Measurements from ENCODE around the gene CPLX4. TPM values are rescaled to one million over a fixed set of nuclear protein-coding genes. Genes with fewer than 3 reads are reported as not detected.

The CPLX4 gene
- total and polyA plus RNA-seq, 2 of the 8 experiments (the other 6 are each of a cell fraction or from before 2014, with no cell fraction given), result not detected

GRCh38 chr18:59267503-59268126 lies 50.8 kb downstream of the CPLX4 start:
- no peak overlapping the region; the same call in 1 of the 2 replicates for H2BK12ac ChIP-seq (ENCODE audit: low read depth, low read length)
- H3K27ac ChIP-seq (ENCODE audit: low read depth, low read length), result no peak overlapping the region
- H3K9me3 ChIP-seq (ENCODE audit: insufficient read depth in 2 of 2, low read depth in 1 of 2, low read length in 1 of 2), result no peaks in the 10 kb centered on the region
- H3K4ac ChIP-seq (replicated peaks; ENCODE audit: insufficient read length, low read depth, low read length), result no peak overlapping the region
- TF ChIP-seq, protein P1, sequence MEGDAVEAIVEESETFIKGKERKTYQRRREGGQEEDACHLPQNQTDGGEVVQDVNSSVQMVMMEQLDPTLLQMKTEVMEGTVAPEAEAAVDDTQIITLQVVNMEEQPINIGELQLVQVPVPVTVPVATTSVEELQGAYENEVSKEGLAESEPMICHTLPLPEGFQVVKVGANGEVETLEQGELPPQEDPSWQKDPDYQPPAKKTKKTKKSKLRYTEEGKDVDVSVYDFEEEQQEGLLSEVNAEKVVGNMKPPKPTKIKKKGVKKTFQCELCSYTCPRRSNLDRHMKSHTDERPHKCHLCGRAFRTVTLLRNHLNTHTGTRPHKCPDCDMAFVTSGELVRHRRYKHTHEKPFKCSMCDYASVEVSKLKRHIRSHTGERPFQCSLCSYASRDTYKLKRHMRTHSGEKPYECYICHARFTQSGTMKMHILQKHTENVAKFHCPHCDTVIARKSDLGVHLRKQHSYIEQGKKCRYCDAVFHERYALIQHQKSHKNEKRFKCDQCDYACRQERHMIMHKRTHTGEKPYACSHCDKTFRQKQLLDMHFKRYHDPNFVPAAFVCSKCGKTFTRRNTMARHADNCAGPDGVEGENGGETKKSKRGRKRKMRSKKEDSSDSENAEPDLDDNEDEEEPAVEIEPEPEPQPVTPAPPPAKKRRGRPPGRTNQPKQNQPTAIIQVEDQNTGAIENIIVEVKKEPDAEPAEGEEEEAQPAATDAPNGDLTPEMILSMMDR (IDR thresholded peaks at IDR 0.05; ENCODE audit: control extremely low read depth in 1 of 3, insufficient read depth in 1 of 3, low read depth in 1 of 3, low read length in 3 of 3), result peak in 1 of 3 experiments; percentile 6; a peak in 1 of 4 replicates
- TF ChIP-seq RAD21 (IDR thresholded peaks at IDR 0.05 in 1 of 2, conservative IDR thresholded peaks at IDR 0.05 in 1 of 2; ENCODE audit: low read depth in 2 of 2, low read length in 2 of 2) (peak; percentile 8 to 13; a peak in 1 of 4 replicates), TBP (IDR thresholded peaks at IDR 0.05; ENCODE audit: low read depth, low read length) (peak; percentile 57; the same call in 1 of the 2 replicates), CHD2 (IDR thresholded peaks at IDR 0.05; ENCODE audit: low read length) (no peak), RNF2 (IDR thresholded peaks at IDR 0.05; ENCODE audit: borderline replicate concordance, low read depth, low read length, missing control alignments, poor library complexity, severe bottlenecking) (peak; percentile 42), SUZ12 (IDR thresholded peaks at IDR 0.05; ENCODE audit: low read length) (peak; percentile 95)
- no peak overlapping the region for H2BK120ac ChIP-seq (replicated peaks; ENCODE audit: low read depth, low read length)
- no peak overlapping the region for H3K14ac ChIP-seq (ENCODE audit: insufficient read length)
- H4K8ac ChIP-seq (ENCODE audit: extremely low read depth, insufficient read depth, low read length), result no peak overlapping the region
- no peak overlapping the region for H2AK5ac ChIP-seq (ENCODE audit: low read depth, low read length)
- DNase-seq (ENCODE audit: low read depth in 1 of 2, low spot score in 2 of 2) (peak in 1 of 2 experiments; percentile 65), FAIRE-seq (no peak)
- H2BK20ac ChIP-seq (ENCODE audit: low read length), result no peak overlapping the region
- peak overlapping the region; percentile 82 to 83 for H3K4me2 ChIP-seq (ENCODE audit: insufficient read depth in 1 of 2, low read depth in 2 of 2, low read length in 2 of 2)
- H3K79me2 ChIP-seq (ENCODE audit: control insufficient read depth in 1 of 2, insufficient read depth in 2 of 2, low read length in 2 of 2), result no peaks in the 10 kb centered on the region
- peaks cover 86 to 98% (median 96%) of the 10 kb centered on the region in 4 experiments for H3K27me3 ChIP-seq (replicated peaks in 1 of 4; ENCODE audit: control insufficient read depth in 3 of 4, extremely low read depth in 1 of 4, insufficient read depth in 3 of 4, low read length in 3 of 4)
- no peak overlapping the region for H2BK15ac ChIP-seq (ENCODE audit: low read length)
- no peak overlapping the region for H3K23ac ChIP-seq (ENCODE audit: insufficient read length)
- no peak overlapping the region for H2BK5ac ChIP-seq (ENCODE audit: low read depth, low read length)
- ChIA-PET POLR2A (ENCODE audit: partially characterized antibody) (interaction anchor here (0.8 to 1.1 kb wide), 3 partner anchors 18 to 79 kb away, joined by 3 to 5 read pairs (median 4); partner anchors contain the start of gene GRP), CTCF (ENCODE audit: partially characterized antibody) (interaction anchor here (0.6 to 15.5 kb wide), 9 partner anchors 9 to 135 kb away, joined by 3 to 129 read pairs (median 7); partner anchors contain the start of genes GRP and LMAN1)
- no peaks in the 10 kb centered on the region for H3K79me1 ChIP-seq (ENCODE audit: low read depth, low read length)
- H3K4me1 ChIP-seq (replicated peaks in 1 of 4; ENCODE audit: control insufficient read depth in 3 of 4, insufficient read depth in 4 of 4, low read length in 3 of 4), result peaks cover 0 to 49% (median 25%) of the 10 kb centered on the region in 4 experiments; a peak in 6 of 7 replicates
- no peaks in the 10 kb centered on the region; a peak in 1 of 8 replicates for H3K36me3 ChIP-seq (ENCODE audit: control insufficient read depth in 2 of 4, insufficient read depth in 4 of 4, low read length in 3 of 4)
- 4% methylated on average over 41 of the region's 41 CpGs; no CpG with 5 or more reads in 1 of the 2 experiments for WGBS, 2 experiments (ENCODE audit: extremely low coverage in 1 of 2, insufficient coverage in 1 of 2, insufficient read length in 1 of 2, insufficient replicate concordance in 2 of 2, low coverage in 1 of 2, low lambda C conversion rate in 2 of 2, missing lambda C conversion rate in 1 of 2)
- H2AFZ ChIP-seq (ENCODE audit: low read length), result peak overlapping the region; percentile 30; the same call in 1 of the 2 replicates
- H3K18ac ChIP-seq (ENCODE audit: extremely low read depth, low read length), result peak overlapping the region; percentile 55; the same call in 1 of the 2 replicates
- no peak overlapping the region for H3K9ac ChIP-seq (replicated peaks in 1 of 4; ENCODE audit: extremely low read depth in 1 of 4, low read depth in 3 of 4, low read length in 3 of 4)
- peaks cover 10% of the 10 kb centered on the region; the same call in 1 of the 2 replicates for H3K23me2 ChIP-seq (ENCODE audit: low read depth, low read length)
- H4K91ac ChIP-seq (replicated peaks; ENCODE audit: insufficient read length, low read length), result no peak overlapping the region
- H4K5ac ChIP-seq (ENCODE audit: insufficient read length, low read depth, low read length), result no peak overlapping the region
- H4K20me1 ChIP-seq (replicated peaks in 1 of 2; ENCODE audit: control insufficient read depth in 1 of 2, insufficient read depth in 2 of 2, low read length in 2 of 2), result peaks cover 15 to 25% of the 10 kb centered on the region in 2 experiments
- H3K56ac ChIP-seq (replicated peaks; ENCODE audit: insufficient read length, low read depth, low read length), result no peak overlapping the region
- peak overlapping the region in 3 of 4 experiments; percentile 12 to 63 (median 21); a peak in 6 of 8 replicates for H3K4me3 ChIP-seq (ENCODE audit: extremely low read depth in 1 of 4, insufficient read depth in 2 of 4, low read depth in 3 of 4, low read length in 4 of 4)

Measured in H1 (cell line).